Heart left ventricle (tissue), 16 donors: ENCODE results near the gene CD2AP. TPM values are rescaled to one million over a fixed set of nuclear protein-coding genes. Genes with fewer than 3 reads are reported as not detected.

Experiments
- ATAC-seq, 4 donors: fragments of 200-7000 bp; cut with Tn5 transposase; one replicate each; pipeline ENCODE4 v1.9.1; 2020 to 2022; ENCODE audit warnings: moderate library complexity in 4 of 4, mild to moderate bottlenecking in 3 of 4, moderate number of reproducible peaks in 1 of 4
- DNase-seq, 5 donors: peaks; one replicate each; pipeline ENCODE4 v3.0.0-alpha.2; 2020
- H3K27ac ChIP-seq, 12 donors: fragments of 200-600 bp; sonication (generic) in 4 of 12; one replicate each; pipeline versions ENCODE4 v1.5.0 to v1.8.0; 2016 to 2022; ENCODE audit warnings: mild to moderate bottlenecking in 2 of 12
- H3K27me3 ChIP-seq, 9 donors: fragments of 200-600 bp; sonication (generic) in 2 of 9; one replicate each; pipeline versions ENCODE4 v1.5.1 to v1.8.0; 2016 to 2022; ENCODE audit warnings: mild to moderate bottlenecking in 3 of 9
- H3K36me3 ChIP-seq, 9 donors: fragments of 200-600 bp; sonication (generic) in 2 of 9; one replicate each; pipeline versions ENCODE4 v1.5.0 to v1.8.0; 2018 to 2022; ENCODE audit warnings: mild to moderate bottlenecking in 2 of 9
- H3K4me1 ChIP-seq, 12 donors: fragments of 200-600 bp; sonication (generic) in 4 of 12; one replicate each; pipeline versions ENCODE4 v1.5.0 to v1.8.0; 2016 to 2022; ENCODE audit warnings: mild to moderate bottlenecking in 3 of 12
- H3K4me3 ChIP-seq, 12 donors: fragments of 200-600 bp; sonication (generic) in 4 of 12; one replicate each; pipeline versions ENCODE4 v1.5.0 to v1.8.0; 2017 to 2022; ENCODE audit warnings: mild to moderate bottlenecking in 9 of 12, moderate library complexity in 4 of 12
- H3K9me3 ChIP-seq, 12 donors: fragments of 200-600 bp; sonication (generic) in 4 of 12; one replicate each; pipeline versions ENCODE4 v1.5.0 to v1.8.0; 2016 to 2022; ENCODE audit warnings: mild to moderate bottlenecking in 1 of 12
- POLR2A ChIP-seq, 2 donors: fragments of 450-650 bp; IDR thresholded peaks; one replicate each; pipeline ENCODE4 v1.6.1; 2017; ENCODE audit warnings: antibody characterized with exemption in 2 of 2, mild to moderate bottlenecking in 2 of 2, moderate library complexity in 2 of 2
- WGBS, 4 donors: extraction: QIAGEN DNeasy Blood & Tissue Kit in 2 of 4; methylation state at CpG; one replicate each; pipeline versions ENCODE4 v1.1.5 to v1.1.7; 2013 to 2018; 5-methylcytosine and 5-hydroxymethylcytosine counted together
- intact Hi-C, 10 donors: fragments of 100-400 bp; cut with DNase I; formaldehyde crosslinking; loops; one replicate each; pipeline versions ENCODE4 v1.11.1 to v1.14.2; 2022
- polyA plus RNA-seq, 2 donors: library from polyadenylated mRNA; stranded (reverse); fragments of 200-250 nt; gene quantifications; one replicate each; pipeline ENCODE4 v1.2.3, GENCODE V29; 2013
- total RNA-seq, 9 donors: library from RNA; depleted of rRNA in 2 of 9; stranded (reverse); fragments of >200 nt in 2 of 9; fragmentation: NEBNext Ultra II Directional in 3 of 9; extraction: Animal tissue kit (Norgen Biotek cat#: 25700) in 3 of 9; gene quantifications; one replicate each; pipeline versions ENCODE4 v1.1.0 to v1.2.4, GENCODE V29; 2016 to 2023
- TF ChIP-seq, protein P1 (sequence below), 12 donors: fragments of 200-600 bp; sonication (generic) in 4 of 12; IDR thresholded peaks; one replicate each; pipeline versions ENCODE4 v1.5.0 to v1.8.0; 2018 to 2022; ENCODE audit warnings: antibody characterized with exemption in 12 of 12, mild to moderate bottlenecking in 5 of 12
- donor health status: ischemic (EF 13 %, LVEDD 7.1; RV severe dilation, severe dysfunction).
- donor health status: healthy with polysubstance abuse.
- donor health status: DM: no; HTN: yes; CAD: no.
- donor health status: DM: no; HTN: no; CAD: no.
- donor health status: ischemic (EF 25% LVEDD 6.9; RV normal size, moderate dysfunction).
- donor health status: ischemic (EF 25% LVEDD 5.7; RV mildly dilated, moderate dysfunction).
- donor health status: healthy.
- donor health status: DM: yes; HTN: yes; CAD: no.
- donor health status: ischemic (EF 35%, LVEDD 5.7; RV mildly dilated, moderate dysfunction).
- donor health status: nonischemic (EF 11% LVEDD 7.7; RV severe dilation, severe dysfunction).
- donor health status: DM: yes; HTN: yes; CAD: no.
- donor health status: PGD.
- donor health status: ischemic (EF 29% LVEDD 5.4; RV normal size, mild dysfunction).
- donor health status: nonischemic (EF 23%, LVEDD 6.1; RV moderate dilation, normal function).

The CD2AP gene
- total and polyA plus RNA-seq, 11 donors, result 6.4 to 18.0 (median 11.4) TPM

DNA sequence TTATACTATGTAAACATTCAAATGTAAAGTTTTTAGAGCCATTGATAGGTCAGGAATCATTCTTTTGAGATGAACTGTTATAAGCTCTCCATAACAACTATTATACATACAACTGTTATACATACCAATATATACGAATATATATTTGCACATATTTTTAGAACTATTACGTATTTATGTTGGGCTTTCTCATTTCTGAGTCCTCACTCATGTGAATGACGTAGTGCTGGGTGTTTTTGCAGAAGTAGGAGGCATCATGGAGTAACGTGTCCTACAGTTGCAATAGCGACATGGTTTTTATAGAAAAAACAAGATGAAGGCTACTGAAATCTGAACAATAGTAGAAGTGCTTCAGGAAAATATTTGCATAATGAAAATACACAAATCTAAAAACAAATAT is 184.4 kb downstream of the CD2AP start:
- no peak for ATAC-seq
- no peak for DNase-seq
- Histone ChIP-seq H3K36me3 (no peaks in the 10 kb centered on the region), H3K4me1 (no peaks in the 10 kb centered on the region), H3K27me3 (peaks cover 0 to 3% (median 0%) of the 10 kb centered on the region in 9 donors), H3K27ac (no peak overlapping the region), H3K9me3 (no peaks in the 10 kb centered on the region), H3K4me3 (no peak overlapping the region)
- TF ChIP-seq, protein P1, sequence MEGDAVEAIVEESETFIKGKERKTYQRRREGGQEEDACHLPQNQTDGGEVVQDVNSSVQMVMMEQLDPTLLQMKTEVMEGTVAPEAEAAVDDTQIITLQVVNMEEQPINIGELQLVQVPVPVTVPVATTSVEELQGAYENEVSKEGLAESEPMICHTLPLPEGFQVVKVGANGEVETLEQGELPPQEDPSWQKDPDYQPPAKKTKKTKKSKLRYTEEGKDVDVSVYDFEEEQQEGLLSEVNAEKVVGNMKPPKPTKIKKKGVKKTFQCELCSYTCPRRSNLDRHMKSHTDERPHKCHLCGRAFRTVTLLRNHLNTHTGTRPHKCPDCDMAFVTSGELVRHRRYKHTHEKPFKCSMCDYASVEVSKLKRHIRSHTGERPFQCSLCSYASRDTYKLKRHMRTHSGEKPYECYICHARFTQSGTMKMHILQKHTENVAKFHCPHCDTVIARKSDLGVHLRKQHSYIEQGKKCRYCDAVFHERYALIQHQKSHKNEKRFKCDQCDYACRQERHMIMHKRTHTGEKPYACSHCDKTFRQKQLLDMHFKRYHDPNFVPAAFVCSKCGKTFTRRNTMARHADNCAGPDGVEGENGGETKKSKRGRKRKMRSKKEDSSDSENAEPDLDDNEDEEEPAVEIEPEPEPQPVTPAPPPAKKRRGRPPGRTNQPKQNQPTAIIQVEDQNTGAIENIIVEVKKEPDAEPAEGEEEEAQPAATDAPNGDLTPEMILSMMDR (IDR thresholded peaks at IDR 0.05), result no peak
- intact Hi-C loops, result no loop called here
- 73 to 92% (median 83%) methylated on average over 5 of the region's 5 CpGs for WGBS, 4 donors

GRCh38 chr6:47663462-47664216 is 186.1 kb downstream of the CD2AP start:
- Histone ChIP-seq H3K4me1 (no peaks in the 10 kb centered on the region), H3K27ac (no peak overlapping the region), H3K27me3 (peaks cover 0 to 3% (median 0%) of the 10 kb centered on the region in 9 donors), H3K4me3 (no peak overlapping the region), H3K9me3 (no peaks in the 10 kb centered on the region), H3K36me3 (no peaks in the 10 kb centered on the region)
- TF ChIP-seq, protein P1 (IDR thresholded peaks at IDR 0.05), result no peak
- no peak for TF ChIP-seq POLR2A (IDR thresholded peaks at IDR 0.05)
- WGBS, 4 donors, result 78 to 86% (median 85%) methylated on average over 13 of the region's 13 CpGs
- DNase-seq (no peak), ATAC-seq (no peak)
- intact Hi-C loops, result no loop called here

DNA sequence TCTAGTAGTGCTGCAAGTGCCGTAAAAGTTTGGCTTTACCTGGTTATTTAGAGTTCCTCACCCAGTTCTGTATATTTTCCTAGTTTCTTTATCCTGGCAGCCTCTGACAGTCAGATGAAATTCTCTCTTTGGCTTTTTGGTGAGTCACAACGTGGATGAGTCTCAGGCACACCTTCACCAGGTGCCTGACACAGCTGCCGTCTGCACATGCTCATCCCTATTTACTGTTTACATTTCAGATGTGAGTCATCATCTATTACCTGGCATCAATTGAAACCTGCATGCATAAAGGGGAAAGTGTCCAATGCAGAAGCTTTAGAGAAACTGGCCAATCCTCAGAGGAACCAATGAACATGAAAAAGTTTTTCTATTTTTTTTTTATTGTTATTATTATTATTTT is 187.5 kb downstream of the CD2AP start:
- H3K4me3 ChIP-seq, result no peak overlapping the region
- no peaks in the 10 kb centered on the region for H3K9me3 ChIP-seq
- no peak for ATAC-seq
- no peak overlapping the region for H3K27ac ChIP-seq
- peaks cover 0 to 3% (median 0%) of the 10 kb centered on the region in 9 donors for H3K27me3 ChIP-seq
- no peak for TF ChIP-seq POLR2A (IDR thresholded peaks at IDR 0.05)
- TF ChIP-seq, protein P1 (IDR thresholded peaks at IDR 0.05), result no peak
- peaks cover 0 to 3% (median 0%) of the 10 kb centered on the region in 12 donors for H3K4me1 ChIP-seq
- intact Hi-C loops, result no loop called here
- no peaks in the 10 kb centered on the region for H3K36me3 ChIP-seq
- WGBS, 4 donors, result 76 to 88% (median 81%) methylated on average over 3 of the region's 3 CpGs
- no peak for DNase-seq

- Histone ChIP-seq H3K4me3 (no peak overlapping the region), H3K4me1 (peaks cover 0 to 6% (median 0%) of the 10 kb centered on the region in 12 donors), H3K9me3 (no peaks in the 10 kb centered on the region), H3K27ac (no peak overlapping the region), H3K27me3 (peaks cover 0 to 3% (median 0%) of the 10 kb centered on the region in 9 donors), H3K36me3 (no peaks in the 10 kb centered on the region)
- WGBS, 4 donors, result 23 to 40% (median 28%) methylated on average over 6 of the region's 6 CpGs
- DNase-seq, result no peak
- TF ChIP-seq, protein P1 (IDR thresholded peaks at IDR 0.05), result no peak
- intact Hi-C loops, result no loop called here
- peak in 1 of 4 donors; percentile 52 for ATAC-seq
Measured at GRCh38 chr6:47669684-47670513, 192.3 kb downstream of the CD2AP start.
